Activated naive CD8-positive, alpha-beta T cell treated with anti-CD3 and anti-CD28 coated beads, Interleukin-2, amount 50 U/mL, for 24 hours (primary cell): ENCODE results near the gene NRXN2.

Experiments
- ATAC-seq: fragments of 150-1000 bp; cut with Tn5 transposase; one replicate; pipeline ENCODE4 v1.10.0; 2021
- DNase-seq: peaks from one replicate; pipeline ENCODE4 v3.0.0; 2021
- H3K27ac Mint-ChIP-seq: one replicate; pipeline ENCODE4 v1.8.0; 2021; ENCODE audit warnings: mild to moderate bottlenecking, mixed read lengths
- H3K27me3 Mint-ChIP-seq: one replicate; pipeline ENCODE4 v1.8.0; 2021; ENCODE audit warnings: mixed read lengths
- H3K36me3 Mint-ChIP-seq: one replicate; pipeline ENCODE4 v1.8.0; 2021; ENCODE audit warnings: low read depth, mixed read lengths
- H3K4me1 Mint-ChIP-seq: one replicate; pipeline ENCODE4 v1.8.0; 2021; ENCODE audit warnings: mixed read lengths
- H3K4me3 Mint-ChIP-seq: one replicate; pipeline ENCODE4 v1.8.0; 2021; ENCODE audit warnings: mild to moderate bottlenecking, moderate library complexity, mixed read lengths
- H3K9me3 Mint-ChIP-seq: one replicate; pipeline ENCODE4 v1.8.0; 2021; ENCODE audit warnings: mixed read lengths

NRXN2 gene

GRCh38 chr11:64643256-64643881 lies 79.6 kb downstream of the NRXN2 start:
- no peaks in the 10 kb centered on the region for H3K36me3 Mint-ChIP-seq
- no peak overlapping the region for H3K27ac Mint-ChIP-seq
- DNase-seq (no peak), ATAC-seq (no peak)
- peaks cover 30% of the 10 kb centered on the region for H3K27me3 Mint-ChIP-seq
- H3K4me1 Mint-ChIP-seq = peaks cover 2% of the 10 kb centered on the region
- no peak overlapping the region for H3K4me3 Mint-ChIP-seq
- no peaks in the 10 kb centered on the region for H3K9me3 Mint-ChIP-seq

DNA sequence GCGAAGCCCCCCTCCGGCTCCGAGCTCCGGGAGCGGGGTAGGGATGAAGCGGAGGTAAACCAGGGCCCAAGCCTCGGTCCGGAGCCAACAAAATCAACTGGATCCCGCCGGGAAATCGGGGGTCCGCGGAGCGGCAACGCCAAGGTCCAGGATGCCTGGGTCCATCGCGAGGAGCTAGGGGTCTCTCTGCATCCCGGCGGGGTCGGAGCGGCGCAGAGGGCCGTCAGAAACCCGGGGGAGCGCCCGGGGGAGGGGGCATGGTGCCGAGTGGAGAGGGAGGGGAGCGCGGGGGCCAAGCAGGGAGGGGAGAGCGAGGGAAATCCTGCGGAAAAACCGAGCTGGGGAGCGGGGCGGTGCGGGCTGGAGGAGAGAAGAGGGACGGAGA lies 80.1 kb downstream of the NRXN2 start:
- Mint-ChIP-seq H3K27ac (no peak overlapping the region), H3K27me3 (peaks cover 30% of the 10 kb centered on the region), H3K4me1 (peaks cover 2% of the 10 kb centered on the region), H3K9me3 (no peaks in the 10 kb centered on the region), H3K36me3 (no peaks in the 10 kb centered on the region), H3K4me3 (no peak overlapping the region)
- no peak for ATAC-seq
- DNase-seq = no peak

DNA sequence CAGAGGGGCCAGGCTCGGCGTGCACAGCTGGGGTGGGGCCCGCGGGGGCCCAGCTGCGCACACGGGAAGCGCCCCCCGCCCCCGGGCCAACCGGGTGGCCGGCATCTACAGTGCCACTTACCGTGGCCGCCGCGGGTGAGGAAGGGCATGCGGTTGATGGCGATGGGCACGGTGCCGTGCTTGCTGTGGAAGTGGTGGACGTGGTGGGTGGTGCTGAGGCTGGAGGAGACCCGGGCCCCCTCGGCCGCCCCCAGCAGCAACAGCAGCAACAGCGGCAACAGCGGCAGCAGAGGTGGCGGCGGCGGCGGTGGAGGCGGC lies 80.6 kb downstream of the NRXN2 start:
- ATAC-seq (no peak), DNase-seq (no peak)
- no peak overlapping the region for H3K4me3 Mint-ChIP-seq
- peaks cover 2% of the 10 kb centered on the region for H3K4me1 Mint-ChIP-seq
- H3K36me3 Mint-ChIP-seq = no peaks in the 10 kb centered on the region
- H3K27ac Mint-ChIP-seq = no peak overlapping the region
- H3K27me3 Mint-ChIP-seq = peaks cover 30% of the 10 kb centered on the region
- no peaks in the 10 kb centered on the region for H3K9me3 Mint-ChIP-seq

GRCh38 chr11:64641596-64642417 lies 81.2 kb downstream of the NRXN2 start:
- no peak overlapping the region for H3K4me3 Mint-ChIP-seq
- no peaks in the 10 kb centered on the region for H3K36me3 Mint-ChIP-seq
- DNase-seq = no peak
- H3K9me3 Mint-ChIP-seq = no peaks in the 10 kb centered on the region
- peaks cover 30% of the 10 kb centered on the region for H3K27me3 Mint-ChIP-seq
- H3K27ac Mint-ChIP-seq = no peak overlapping the region
- no peak for ATAC-seq
- H3K4me1 Mint-ChIP-seq = peaks cover 2% of the 10 kb centered on the region

- Mint-ChIP-seq H3K9me3 (no peaks in the 10 kb centered on the region), H3K4me1 (peaks cover 2% of the 10 kb centered on the region), H3K36me3 (no peaks in the 10 kb centered on the region), H3K27me3 (peaks cover 24% of the 10 kb centered on the region), H3K4me3 (no peak overlapping the region), H3K27ac (no peak overlapping the region)
- DNase-seq (no peak), ATAC-seq (no peak)
Measured at GRCh38 chr11:64639885-64640284, 83.1 kb downstream of the NRXN2 start.

GRCh38 chr11:64638829-64639228 lies 84.2 kb downstream of the NRXN2 start:
- H3K4me1 Mint-ChIP-seq = peaks cover 3% of the 10 kb centered on the region
- H3K4me3 Mint-ChIP-seq = no peak overlapping the region
- H3K9me3 Mint-ChIP-seq = no peaks in the 10 kb centered on the region
- DNase-seq (no peak), ATAC-seq (no peak)
- no peak overlapping the region for H3K27ac Mint-ChIP-seq
- peaks cover 16% of the 10 kb centered on the region for H3K27me3 Mint-ChIP-seq
- no peaks in the 10 kb centered on the region for H3K36me3 Mint-ChIP-seq

DNA sequence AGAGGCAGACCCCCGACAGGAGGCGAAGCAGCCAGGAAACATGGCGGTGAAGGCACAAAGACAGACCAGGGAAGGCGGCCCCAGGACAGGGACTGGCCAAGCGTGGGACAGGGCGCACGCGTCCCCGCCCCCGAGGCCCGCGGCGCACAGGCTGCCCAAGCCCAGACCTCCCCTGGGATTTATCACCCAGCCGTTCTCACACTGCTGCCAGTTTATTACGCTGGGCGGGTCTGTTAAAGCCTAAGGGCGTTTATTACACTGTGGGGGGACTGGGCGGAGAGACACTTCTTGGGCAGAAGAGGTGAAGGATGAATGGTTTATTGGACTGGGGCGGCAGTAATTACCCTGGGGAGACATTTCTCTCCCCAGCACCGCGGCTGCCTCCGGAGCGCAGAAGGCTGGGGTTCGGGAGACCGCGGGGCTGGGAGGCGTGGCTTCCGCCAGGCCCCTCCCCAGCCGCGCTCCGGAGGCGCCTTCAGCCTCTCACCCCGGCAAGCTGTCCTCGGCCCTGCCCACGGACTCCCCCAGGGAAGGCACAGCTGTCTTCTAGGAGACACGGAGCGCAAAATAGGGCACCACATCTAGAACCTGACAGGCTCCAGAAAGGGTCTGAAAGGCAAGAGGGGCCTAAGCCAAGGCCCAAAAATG lies 84.9 kb downstream of the NRXN2 start:
- H3K27ac Mint-ChIP-seq = no peak overlapping the region
- H3K4me3 Mint-ChIP-seq = no peak overlapping the region
- H3K4me1 Mint-ChIP-seq = peaks cover 8% of the 10 kb centered on the region
- ATAC-seq = no peak
- no peak for DNase-seq
- H3K9me3 Mint-ChIP-seq = no peaks in the 10 kb centered on the region
- peaks cover 13% of the 10 kb centered on the region for H3K27me3 Mint-ChIP-seq
- no peaks in the 10 kb centered on the region for H3K36me3 Mint-ChIP-seq

DNA sequence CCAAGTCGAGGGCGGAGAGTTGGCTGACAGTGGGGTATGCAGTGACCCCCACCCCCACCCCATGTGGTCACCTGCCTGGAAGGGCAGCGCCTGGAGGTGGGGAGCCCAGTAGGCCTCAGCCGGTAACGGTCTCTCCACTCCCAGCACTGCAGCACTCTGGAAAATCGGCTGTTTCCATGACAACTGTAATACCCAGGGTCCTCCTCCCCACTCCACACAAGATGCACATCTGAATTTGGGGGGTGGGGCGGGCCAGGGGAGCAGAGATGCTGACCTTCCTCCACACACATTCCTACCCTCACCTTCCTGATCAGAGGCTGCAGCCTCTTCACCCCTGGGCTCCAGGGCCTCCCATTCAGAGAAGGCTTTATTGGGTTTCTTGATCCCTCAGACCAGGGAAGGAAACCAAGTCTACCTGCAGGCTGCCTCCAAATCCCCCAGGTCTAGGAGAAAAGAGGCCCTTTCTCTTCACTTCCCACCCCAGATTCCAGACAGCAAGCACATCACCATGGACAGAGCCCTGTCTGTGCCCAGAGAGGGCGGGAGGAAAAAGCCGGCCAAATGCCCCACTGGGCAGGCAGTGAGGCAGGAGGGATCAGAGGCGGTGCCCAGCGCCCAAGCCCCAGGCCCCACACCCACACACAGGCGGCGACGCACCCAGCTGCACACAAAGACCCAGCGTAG lies 85.5 kb downstream of the NRXN2 start:
- H3K27ac Mint-ChIP-seq = no peak overlapping the region
- H3K36me3 Mint-ChIP-seq = no peaks in the 10 kb centered on the region
- DNase-seq = no peak
- H3K4me1 Mint-ChIP-seq = peaks cover 8% of the 10 kb centered on the region
- no peak overlapping the region for H3K4me3 Mint-ChIP-seq
- peaks cover 13% of the 10 kb centered on the region for H3K27me3 Mint-ChIP-seq
- no peak for ATAC-seq
- no peaks in the 10 kb centered on the region for H3K9me3 Mint-ChIP-seq

GRCh38 chr11:64633555-64634159 lies 89.3 kb downstream of the NRXN2 start:
- Mint-ChIP-seq H3K36me3 (no peaks in the 10 kb centered on the region), H3K4me3 (no peak overlapping the region), H3K4me1 (peaks cover 6% of the 10 kb centered on the region), H3K27me3 (peaks cover 13% of the 10 kb centered on the region), H3K27ac (no peak overlapping the region), H3K9me3 (no peaks in the 10 kb centered on the region)
- DNase-seq (no peak), ATAC-seq (no peak)

- ATAC-seq (no peak), DNase-seq (no peak)
- Mint-ChIP-seq H3K9me3 (no peaks in the 10 kb centered on the region), H3K27me3 (peaks cover 12% of the 10 kb centered on the region), H3K4me3 (no peak overlapping the region), H3K4me1 (peaks cover 6% of the 10 kb centered on the region), H3K27ac (no peak overlapping the region), H3K36me3 (no peaks in the 10 kb centered on the region)
Measured at GRCh38 chr11:64632654-64633053, 90.3 kb downstream of the NRXN2 start.

GRCh38 chr11:64632237-64632636 lies 90.8 kb downstream of the NRXN2 start:
- DNase-seq (no peak), ATAC-seq (no peak)
- Mint-ChIP-seq H3K9me3 (no peaks in the 10 kb centered on the region), H3K27me3 (peaks cover 12% of the 10 kb centered on the region), H3K27ac (no peak overlapping the region), H3K4me1 (peaks cover 6% of the 10 kb centered on the region), H3K4me3 (no peak overlapping the region), H3K36me3 (no peaks in the 10 kb centered on the region)

DNA sequence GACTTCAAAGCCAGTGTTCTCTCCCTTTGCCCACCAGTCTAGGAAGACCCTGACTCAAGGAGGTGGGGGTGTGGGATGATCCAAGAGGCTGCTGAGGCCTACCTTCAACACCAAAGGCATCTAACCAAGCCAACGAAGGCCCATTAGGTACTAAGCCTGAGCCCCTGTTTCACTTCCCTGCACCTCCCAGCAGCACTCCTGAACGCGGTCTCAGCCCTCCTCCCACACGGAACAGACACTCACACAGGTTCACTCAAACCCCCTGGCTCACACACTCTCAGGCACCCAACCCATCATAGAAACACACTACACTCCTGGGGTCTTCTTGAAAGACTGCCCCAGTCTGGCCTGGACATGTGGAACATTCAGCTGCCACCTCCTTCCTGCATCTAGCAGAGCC lies 91.3 kb downstream of the NRXN2 start:
- H3K4me1 Mint-ChIP-seq = peaks cover 6% of the 10 kb centered on the region
- no peaks in the 10 kb centered on the region for H3K9me3 Mint-ChIP-seq
- peaks cover 12% of the 10 kb centered on the region for H3K27me3 Mint-ChIP-seq
- no peak for ATAC-seq
- H3K27ac Mint-ChIP-seq = no peak overlapping the region
- H3K4me3 Mint-ChIP-seq = no peak overlapping the region
- no peak for DNase-seq
- no peaks in the 10 kb centered on the region for H3K36me3 Mint-ChIP-seq

GRCh38 chr11:64629796-64630562 lies 93.0 kb downstream of the NRXN2 start:
- ATAC-seq (no peak), DNase-seq (no peak)
- Mint-ChIP-seq H3K27ac (no peak overlapping the region), H3K27me3 (peaks cover 5% of the 10 kb centered on the region), H3K9me3 (no peaks in the 10 kb centered on the region), H3K4me3 (no peak overlapping the region), H3K4me1 (peaks cover 6% of the 10 kb centered on the region), H3K36me3 (no peaks in the 10 kb centered on the region)

DNA sequence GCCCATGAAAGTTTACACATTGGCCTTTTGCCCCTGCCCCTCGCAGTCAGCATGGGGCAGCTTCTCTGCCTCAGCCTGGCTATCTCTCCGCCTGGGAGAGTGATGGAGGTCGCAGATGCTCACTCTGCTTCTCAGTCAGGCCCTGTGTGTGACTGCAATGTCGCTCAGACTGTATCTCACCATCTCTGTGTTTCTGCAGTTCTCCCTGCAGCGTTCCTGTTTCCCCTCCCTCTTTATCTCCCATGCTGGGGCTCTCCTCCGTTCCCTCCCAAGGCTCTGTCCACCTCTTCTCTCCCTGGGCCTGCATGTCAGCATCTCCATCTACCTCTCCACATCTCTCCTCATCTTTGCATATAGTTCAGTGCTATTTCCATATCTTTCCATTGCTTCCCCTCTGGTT lies 93.9 kb downstream of the NRXN2 start:
- peaks cover 6% of the 10 kb centered on the region for H3K4me1 Mint-ChIP-seq

More for the DNA sequence above, 93.9 kb downstream of the NRXN2 start:
- H3K27ac Mint-ChIP-seq = no peak overlapping the region
- H3K27me3 Mint-ChIP-seq = peaks cover 2% of the 10 kb centered on the region
- no peaks in the 10 kb centered on the region for H3K9me3 Mint-ChIP-seq
- no peak overlapping the region for H3K4me3 Mint-ChIP-seq
- DNase-seq = no peak
- no peaks in the 10 kb centered on the region for H3K36me3 Mint-ChIP-seq
- no peak for ATAC-seq
